PC-9 (cell line): ENCODE measurements around the gene PTPRM.

Experiments
- CTCF ChIP-seq: fragments of 200-600 bp; sonication (generic); conservative IDR thresholded peaks from 2 replicates; pipeline ENCODE4 v1.6.1; 2017; ENCODE audit warnings: mixed run types, antibody characterized with exemption, mild to moderate bottlenecking, moderate library complexity
- EZH2 ChIP-seq: fragments of 200-600 bp; sonication (generic); IDR thresholded peaks from 2 replicates; pipeline ENCODE4 v1.8.0; 2017; ENCODE audit warnings: antibody characterized with exemption, low read depth

GRCh38 chr18:8424917-8425725 lies 858.0 kb downstream of the PTPRM start:
- no peak for TF ChIP-seq CTCF
- no peak for TF ChIP-seq EZH2
